GOT3 (cell line): ENCODE results near the gene SATB2.

Source experiments
- DNase-seq: peaks from one replicate; lab custom pipeline; 2025; ENCODE audit warnings: mixed read lengths; lab: John Stamatoyannopoulos, UW

SATB2 gene

DNA sequence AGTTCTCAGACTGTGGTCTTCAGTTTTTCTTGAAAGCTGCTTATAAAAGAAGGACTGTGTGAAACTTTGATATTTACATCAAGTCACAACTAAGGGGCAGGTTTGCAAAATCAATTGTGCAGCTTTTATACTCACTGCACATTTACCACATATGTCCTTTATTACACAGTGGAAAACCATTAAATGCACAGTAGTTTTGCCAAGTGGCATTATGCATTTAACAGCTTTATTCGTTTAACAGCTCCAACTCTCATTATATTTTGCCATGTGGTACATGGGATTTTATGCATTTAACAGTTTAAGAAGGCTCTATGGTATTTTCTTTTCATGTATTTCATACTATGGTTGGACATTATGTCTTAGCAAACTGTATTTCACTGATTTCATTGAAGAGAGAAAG is 135.6 kb downstream of the SATB2 start:
- DNase-seq = no peak

DNA sequence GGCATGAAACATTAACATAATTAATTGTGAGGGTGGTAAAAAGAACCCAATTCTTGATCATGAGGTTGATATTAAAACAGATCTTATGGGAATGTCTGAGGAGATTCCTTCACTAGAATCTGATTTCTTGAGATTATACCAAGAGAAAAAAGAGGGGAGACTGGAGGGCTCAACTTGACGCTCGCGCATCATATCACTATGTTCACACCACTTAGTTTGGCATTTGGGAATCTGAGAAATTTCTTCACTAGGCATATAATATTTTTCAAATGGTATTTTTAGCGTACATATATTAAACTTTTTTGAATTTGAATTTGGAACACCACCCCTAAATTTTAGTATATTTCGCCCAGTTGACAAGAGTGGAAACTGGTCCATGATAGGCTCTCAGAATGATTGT is 140.1 kb downstream of the SATB2 start:
- DNase-seq = no peak

DNA sequence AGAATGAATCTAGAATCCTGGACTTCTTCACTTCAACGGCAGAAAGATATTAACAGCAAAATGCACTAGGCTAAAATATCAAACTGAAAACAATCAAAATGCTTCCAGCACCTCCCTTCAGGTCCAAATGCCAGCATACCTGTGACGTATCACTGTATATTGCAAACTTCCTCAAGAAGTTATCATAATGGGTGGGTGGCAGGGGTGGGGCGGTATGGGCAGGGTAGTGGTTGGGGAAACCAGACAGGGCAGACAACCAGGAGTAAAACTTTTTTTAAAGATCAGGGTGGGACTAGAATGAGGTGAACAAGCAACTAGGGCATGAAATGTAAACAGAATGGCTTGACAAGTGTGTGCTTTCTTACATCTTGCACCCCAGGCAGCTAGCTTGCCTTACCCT is 140.9 kb downstream of the SATB2 start:
- DNase-seq = no peak

DNA sequence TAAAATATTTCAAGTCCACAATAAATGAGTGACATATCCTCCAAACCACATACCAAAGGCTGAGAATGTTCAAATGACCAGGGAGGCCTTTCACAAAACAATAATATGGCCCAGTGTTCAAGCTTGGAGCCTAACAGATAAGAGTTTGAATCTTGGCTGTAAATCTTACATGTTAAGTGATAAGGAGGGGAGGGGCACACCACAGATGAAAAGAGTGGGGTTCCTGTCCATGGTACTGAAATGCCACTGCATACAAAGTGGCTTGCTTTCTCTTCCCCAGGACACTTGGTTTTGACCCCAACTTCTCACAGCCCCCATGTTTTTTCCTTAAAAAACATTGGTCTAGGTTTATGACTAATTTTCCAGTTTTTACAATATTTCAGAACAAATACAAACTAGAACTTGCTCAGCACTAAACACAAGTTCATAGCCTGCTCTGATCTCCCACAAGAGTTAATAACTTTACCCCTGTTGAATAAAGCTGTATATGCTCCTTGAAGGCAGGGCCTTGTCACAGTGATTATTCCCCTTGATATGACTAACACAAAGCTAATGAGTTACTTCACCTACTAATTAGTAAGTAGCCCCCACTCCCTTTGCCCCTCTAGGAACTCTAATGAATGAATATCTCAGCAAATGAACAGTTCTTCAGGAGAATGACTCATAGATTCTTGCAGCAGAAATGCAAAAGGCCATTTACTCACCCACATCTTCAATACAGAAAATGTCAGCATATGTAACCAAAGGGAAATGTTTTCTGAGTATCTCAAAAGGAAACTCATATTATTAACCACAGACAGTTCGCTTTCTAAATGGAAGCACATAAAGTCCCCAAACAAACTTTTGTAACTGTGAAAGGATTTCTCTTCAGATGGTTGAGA is 142.2 kb downstream of the SATB2 start:
- DNase-seq = no peak

DNA sequence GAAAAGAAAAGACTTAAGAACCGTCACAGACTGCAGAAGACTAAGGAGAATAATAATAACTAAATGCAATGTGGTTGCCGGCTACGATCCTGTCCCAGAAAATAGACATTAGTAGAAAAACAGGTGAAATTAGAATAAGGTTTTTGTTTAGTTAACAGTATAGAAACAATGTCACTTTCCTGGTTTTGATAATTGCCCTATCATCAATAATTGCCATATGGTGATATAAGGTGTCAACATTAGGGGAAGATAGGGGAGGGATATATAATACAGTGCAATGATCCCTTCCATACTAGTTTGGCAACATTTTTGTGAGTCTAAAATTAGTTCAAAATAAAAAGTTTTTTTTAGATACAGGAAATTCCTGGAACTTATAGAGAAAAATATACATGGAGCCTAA is 144.8 kb downstream of the SATB2 start:
- DNase-seq = no peak

DNA sequence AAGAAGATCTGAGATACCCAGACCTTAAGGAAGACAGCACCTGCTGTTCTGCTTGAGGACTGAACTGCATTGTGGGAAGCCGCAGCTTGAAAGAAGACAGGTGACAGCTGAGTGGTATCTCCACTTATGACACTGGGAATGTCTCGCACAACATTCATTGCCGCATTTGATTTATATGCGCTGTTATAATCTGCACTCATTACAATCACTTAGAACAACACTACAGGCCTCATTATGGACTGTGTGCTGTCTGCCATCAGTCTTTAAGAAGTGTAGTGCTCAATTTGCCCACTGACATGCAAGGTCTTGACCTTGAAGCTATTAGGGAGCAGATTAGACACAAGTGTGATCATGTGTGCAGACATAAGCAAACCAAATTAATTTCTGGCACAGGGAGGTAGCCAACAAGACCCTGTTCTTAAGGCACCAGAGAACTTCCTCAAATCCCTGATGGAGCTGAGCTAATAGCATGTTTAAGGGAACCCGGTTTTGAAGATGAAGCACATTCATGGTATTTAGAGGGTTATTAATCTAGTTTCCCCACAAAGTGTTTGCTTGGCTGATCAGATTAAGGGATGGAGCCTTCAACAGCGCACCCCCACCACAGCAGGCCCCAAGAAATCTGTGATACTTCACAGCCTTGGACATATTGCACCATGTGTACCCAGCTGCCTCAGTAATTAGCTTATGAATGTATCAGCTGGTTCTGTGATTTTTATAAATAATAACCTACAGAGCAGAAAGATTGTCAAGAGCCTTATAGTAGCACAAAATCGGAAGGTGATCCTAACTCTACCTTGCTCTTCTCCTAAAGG is 146.8 kb downstream of the SATB2 start:
- DNase-seq = no peak

DNA sequence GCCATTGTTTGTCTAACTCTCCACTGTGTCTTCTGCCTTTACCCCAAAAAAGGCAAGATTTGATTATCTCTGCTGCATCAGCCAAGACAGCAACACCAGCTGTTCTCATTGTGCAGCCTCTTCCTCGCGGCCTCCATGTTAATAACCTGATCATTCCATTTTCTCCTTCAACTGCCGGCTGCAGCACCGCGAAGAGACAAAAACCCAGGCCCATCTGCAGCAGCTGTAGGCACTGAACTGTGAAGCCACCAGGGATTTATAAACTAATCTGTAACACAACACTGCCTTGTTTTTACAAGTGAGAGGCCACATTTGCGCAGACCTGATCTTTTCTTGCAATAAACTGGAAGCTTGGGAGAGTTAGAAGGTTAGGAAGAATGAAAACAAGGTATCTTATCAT is 147.8 kb downstream of the SATB2 start:
- no peak for DNase-seq

DNA sequence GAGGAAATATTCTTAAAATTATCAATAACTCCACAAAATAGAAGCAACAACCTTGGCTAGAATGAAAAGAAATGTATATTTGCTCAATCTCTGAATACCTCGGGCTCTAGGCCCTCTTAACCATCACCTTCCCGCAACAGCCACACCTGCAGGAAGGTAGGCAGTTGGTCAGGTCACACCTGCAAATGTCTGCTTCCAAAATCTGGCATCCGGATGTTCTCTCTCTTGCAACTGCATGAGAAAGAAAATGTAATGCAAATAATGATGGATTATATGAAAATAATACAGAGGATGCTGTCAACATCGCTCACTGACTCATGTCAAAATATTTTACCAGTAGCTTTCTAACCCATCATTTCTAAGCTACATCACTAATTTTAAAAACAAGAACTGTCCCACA is 148.3 kb downstream of the SATB2 start:
- no peak for DNase-seq

DNA sequence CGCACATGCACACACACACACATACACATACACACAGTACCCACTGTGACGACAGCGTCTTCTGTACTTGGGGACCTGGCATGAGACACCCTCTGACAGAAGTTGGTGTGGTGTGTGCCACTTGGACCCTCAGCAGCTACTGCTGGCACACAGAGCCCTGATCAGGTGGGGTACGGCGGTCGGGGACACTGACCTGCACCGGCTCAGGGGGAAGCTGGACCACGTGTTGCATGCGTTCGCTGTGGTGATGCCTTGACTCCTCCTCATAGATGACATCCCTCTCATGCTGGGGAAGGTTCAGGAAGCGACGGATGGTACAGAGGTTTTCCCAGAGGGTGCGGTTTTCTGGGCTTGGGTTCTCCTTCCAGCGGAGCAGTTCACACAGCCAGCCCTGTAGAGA is 149.2 kb downstream of the SATB2 start:
- DNase-seq = no peak

DNA sequence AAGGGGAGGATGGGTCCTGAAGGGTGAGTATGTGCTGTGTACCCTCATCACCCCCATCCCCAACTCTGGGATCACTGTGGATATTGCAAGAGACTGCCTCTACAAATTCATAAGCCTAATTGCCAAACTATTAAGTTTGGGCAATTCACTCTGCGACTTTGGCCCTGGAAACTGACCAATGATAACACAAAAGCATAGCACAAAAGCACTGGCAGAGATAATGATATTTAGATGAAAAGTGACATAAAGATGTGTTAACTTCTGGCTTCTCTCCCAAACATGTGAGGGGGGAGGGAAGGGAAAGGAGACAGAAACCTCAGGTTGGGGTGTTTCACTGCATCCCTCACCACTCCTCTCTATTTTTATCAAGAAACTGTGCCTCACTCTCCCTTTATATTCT is 150.3 kb downstream of the SATB2 start:
- DNase-seq = no peak

DNA sequence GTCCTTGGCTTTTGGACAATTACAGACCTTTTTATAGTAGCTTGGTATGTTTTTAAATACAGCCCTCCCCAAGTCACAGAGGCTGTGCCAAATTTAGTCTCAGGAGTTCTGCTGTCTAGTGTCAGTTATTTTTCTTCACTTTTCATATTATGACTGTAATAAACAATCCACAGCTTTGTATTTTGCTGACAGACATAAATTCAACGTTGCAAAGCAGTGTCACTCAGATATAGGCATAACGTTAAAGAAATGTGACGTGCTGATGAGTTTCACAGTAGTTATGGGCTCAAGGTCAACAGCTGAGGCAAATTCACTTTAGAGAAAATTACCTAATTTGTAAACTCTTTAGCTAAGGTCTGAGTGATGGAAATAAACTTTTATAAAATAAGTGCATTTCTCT is 151.6 kb downstream of the SATB2 start:
- DNase-seq = no peak

DNA sequence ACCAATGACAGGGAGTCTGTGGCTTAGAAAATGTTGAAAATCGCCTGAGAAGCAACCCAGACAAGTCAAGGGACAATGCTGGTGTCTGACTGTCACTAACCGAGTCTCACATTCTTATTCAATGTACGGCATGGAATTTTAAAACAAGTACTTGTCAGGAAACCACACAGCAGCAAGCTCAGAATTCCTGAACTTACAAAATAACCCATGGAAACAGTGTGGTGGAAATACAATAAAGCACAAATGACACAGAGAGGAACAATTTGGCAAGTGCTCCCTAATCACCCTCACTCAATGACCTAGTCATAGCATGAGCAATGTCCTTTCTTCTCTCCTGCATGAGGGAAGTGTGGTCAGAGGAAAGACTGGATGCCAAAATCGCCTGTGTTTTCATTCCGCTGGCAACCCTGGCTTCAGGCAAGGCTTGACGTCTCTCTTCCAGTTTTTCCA is 154.0 kb downstream of the SATB2 start:
- DNase-seq = peak; percentile 10

DNA sequence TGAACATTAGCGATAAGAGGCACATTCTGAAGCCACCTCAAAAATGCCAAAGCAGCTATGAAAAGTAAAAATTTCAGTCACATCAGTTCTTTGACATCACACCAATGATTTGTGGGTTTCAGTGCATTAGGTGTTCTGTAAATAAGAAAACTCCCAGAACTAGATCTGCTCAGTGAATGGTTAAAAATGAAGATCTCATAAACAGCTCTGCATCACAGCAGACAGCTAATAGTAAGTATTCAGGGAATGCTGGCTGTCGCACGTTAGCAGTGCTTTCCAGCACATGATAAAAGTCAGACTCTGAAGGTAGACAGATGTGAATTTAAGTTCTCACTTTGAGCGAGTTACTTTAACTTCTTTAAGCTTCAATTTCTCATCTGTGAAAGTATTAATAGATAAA is 154.9 kb downstream of the SATB2 start:
- DNase-seq = no peak

DNA sequence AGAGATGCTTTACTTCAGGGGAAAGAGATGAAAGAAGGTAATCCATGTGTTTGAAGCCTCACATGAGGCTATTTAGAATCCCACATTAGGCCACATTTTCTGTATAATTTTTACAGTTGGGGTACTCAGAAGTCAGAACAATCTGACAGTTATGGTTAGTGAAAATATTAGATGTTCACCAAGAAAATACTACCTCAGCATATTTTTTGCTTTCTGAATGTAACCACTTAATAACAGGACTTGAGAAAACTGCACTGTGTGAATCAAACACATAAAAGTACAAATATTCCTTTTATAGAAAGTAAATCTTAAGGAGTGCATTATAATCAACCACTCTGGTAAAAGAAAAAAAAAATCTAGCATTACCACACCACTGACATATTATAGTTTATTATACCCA is 169.3 kb downstream of the SATB2 start:
- no peak for DNase-seq

DNA sequence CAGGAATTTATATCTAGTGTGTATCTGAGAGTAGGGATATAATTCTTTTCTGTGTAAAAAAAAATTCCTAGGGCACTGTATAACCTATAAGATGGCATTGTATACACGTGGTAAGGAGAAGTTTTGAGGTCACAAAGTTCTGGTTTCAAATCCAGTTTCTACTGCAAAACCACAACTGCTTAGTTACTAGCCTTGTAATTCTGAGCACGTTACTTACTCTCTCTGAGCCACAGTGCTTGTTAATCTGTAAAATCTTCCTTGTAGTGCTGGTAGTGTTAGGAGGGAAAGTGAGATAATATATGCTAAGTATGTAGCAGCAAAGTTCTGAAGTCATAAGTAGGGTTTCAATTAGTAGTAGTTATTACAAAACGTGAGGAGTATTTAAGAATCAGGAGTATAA is 175.4 kb downstream of the SATB2 start:
- no peak for DNase-seq

DNA sequence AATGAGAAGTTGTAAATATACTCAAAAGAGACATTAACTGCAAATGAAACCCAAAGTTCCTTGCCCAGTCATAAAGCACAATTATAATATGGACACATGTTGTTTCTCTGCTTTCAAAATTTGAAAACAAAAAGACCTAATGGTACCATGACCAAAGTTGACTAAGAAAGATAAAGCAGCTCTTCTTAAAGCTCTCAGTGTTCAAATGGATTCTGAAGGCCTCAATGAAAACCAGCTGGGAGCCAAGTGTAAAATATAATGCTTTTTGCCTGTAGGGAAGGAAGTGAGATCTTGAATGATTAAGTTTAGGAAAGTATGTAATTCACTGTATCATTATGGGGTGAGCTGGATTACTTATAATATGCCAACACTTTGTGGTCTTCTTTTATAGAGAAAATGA is 178.6 kb downstream of the SATB2 start:
- no peak for DNase-seq

DNA sequence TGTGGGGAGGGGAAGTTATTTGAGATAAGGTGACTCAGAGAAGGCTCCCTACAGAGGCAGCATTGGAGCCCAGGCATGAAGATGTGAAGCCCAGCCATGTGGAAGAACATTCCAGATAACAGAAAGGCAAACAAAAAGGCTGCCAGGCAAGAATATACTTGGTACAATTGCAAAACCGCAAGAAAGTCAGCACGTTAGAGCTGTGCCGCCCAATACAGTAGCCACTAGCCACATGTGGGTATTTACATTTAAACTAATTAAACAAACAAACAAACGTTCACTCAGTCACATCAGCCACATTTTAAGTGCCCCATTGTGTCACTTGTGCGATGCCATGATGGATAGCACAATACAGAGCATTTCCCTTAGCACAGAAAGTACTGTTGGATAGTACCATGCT is 179.6 kb downstream of the SATB2 start:
- no peak for DNase-seq

DNA sequence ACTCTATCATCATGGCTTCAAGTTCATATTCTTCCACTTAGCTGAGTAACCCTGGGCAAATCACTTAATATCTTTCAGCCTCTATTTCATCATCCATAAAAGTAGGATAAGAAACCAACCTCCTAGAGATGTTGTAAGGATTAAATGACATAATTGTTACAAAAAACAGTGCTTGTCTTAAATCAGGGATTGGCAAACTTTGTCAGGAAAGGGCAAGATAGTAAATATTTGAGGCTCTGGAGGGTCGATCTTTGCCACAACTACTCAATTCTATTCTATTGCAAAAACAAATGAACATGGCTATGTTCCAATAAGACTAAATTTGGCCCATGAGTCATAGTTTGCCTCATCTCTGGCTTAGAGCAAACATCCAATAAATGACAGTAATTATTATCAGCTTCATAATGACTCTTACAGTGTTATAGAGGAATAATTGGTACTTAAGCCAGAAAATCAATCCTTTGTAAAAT is 184.7 kb downstream of the SATB2 start:
- no peak for DNase-seq

DNA sequence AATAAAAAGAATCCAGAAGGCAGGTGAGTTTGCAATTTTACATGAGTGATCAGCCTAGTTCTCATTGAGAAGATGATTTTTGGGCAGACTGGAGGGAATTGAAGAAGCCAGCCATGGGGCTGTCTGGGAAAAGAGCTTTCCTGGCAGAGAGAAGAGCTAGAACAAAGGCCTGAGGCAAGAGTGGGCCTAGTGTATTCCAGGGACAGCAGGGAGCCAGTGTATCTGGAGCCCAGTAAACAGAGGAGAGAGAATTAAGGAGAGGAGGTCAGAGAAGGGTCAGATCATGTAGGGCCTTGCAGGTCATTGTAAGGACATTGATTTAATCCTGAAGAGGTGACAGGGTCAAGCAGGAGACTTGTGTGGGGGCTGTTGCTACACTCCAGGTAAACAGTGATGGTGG is 195.8 kb downstream of the SATB2 start:
- DNase-seq = no peak

DNA sequence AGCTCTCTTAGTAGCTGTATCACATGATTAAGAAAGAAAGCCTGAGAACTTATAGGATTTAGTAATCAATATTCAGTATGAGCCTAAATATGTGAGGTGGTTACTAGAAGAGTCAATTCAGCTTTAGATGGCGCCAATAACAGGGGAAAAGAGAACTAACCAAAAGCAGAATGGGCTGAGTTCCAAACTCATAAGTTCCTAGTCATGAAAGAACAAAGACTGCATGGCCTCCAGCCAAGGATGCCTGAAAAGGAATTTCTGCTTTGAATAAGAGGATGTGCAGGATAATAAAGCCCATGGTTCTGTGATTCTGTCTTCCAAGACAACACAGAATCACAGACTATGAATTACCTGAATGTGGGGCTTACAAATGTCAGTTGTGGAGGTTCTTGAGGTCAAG is 196.5 kb downstream of the SATB2 start:
- no peak for DNase-seq

DNA sequence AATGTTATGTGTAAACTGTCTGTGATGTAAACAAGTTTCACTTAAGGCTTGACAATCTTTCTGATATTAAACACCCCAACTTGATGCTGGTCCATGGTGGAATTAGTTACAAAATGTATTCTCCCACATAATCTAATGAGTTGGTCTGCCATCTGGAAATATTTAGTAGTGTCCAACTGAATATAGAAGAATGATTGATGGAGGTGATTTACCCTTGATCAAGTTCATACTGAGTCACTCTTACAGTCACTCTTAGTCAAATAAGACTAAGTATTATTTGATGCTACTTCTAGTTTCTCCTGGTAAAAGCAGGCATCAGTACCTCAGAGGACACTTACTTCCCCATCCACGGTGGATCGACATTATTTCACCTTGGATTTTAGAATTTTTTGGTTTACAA is 198.1 kb downstream of the SATB2 start:
- DNase-seq = no peak

DNA sequence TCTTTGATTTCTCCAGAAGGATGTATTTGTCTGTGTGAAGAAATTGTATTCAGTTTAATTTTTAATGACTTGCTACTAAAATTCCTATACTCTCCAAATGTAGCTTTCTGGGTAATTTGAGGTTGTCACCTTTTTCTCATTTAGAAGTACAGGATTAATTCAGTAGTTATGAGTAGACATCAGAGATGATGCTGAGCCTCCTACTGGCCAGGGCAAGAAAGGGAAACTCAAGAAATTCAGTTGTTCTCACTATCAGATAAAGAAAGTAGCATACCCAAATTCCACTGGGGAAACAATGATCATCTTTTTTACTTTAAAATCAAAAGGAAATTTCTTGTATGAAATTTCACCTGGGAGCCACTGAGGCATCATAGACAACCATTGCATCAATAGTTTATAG is 199.4 kb downstream of the SATB2 start:
- no peak for DNase-seq
